ENCODE data around the gene CAPN13.

The CAPN13 gene

DNA sequence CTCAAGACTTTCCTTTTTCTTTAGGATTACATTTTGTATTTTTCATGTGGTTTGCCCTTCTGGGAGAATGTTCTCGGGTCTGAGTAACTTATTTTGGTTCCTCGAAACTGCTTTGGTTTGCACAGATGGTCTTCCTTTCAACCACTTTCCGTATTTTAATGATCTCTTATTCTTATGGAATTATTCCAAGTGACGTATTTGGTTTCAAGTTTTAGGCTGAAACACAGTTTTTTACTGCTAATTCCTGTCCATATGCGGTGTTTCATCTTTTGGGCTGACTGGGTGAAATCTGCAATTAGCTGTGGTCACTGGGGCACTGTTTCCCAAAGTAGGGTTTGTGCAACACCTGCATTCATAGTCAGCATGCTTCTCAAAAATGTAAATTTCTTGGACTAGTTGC, 122.7 kb downstream of the CAPN13 start:
- H3K4me3 ChIP-seq (ENCODE audit: low read depth, low read length), result no peak overlapping the region

DNA sequence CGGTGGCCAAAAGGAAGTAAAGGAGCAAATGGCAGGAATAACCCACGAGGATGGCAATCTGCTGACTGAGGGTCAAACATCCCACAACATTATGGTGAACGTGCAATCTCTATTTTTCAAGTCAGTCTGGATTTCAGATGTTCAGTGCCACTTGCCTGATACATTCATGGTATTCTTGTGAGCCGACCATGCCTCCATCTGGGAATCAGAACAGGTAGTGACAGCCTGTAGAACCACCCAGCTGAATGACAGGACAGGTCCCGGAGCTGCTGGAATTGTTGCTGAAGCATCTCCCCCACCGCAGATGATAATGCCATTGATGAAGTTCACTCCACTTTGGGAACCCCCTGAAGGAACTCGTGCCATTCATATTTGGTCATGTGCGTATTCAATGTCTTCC, 123.2 kb downstream of the CAPN13 start:
- H3K4me3 ChIP-seq (ENCODE audit: low read depth, low read length), result no peak overlapping the region

DNA sequence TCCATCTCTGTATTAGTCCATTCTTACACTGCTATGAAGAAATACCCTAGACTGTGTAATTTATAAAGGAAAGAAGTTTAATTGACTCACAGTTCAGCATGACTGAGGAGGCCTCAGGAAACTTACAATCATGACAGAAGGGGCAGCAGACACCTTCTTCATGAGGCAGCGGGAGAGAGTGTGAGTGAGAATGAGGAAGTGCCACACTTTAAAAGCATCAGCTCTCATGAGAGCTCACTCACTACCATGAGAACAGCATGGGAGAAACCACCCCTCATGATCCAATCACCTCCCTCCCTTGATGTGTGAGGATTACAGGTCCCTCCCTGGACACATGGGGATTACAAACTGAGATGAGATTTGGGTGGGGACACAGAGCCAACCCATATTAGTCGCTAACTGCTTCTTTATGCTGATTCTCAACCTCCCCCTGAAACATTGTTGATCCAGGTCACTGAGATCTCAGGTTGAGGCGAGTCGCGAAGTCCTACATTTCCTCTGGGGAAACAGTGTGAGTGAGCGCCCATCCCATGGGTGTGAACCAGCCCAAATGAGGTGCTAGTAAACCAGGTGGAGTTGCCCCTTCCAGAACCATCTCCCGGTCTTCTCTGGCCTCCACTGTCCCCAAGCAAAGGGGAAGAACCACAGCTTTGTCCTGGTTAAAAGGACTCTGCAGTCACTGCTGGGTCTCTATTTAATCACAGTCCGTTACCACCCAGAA, 123.8 kb downstream of the CAPN13 start:
- H3K4me3 ChIP-seq (ENCODE audit: low read depth, low read length), result no peak overlapping the region

DNA sequence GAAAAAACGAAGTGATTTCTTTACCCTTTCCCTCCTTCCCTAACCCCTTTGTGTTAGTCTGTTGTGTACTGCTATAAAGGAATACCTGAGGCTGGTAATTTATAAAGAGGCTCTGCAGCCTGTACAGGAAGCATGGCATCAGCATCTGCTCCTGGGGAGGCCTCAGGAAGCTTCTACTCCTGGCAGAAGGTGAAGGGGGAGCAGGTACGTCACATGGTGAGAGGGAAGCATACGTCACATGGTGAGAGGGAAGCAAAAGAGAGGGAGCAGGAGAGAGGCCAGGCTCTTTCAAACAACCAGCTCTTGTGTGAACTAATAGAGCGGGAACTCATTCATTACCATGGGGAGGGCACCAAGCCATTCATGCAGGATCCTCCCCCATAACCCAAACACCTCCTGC, 126.2 kb downstream of the CAPN13 start:
- no peak overlapping the region for H3K4me3 ChIP-seq (ENCODE audit: low read depth, low read length)

DNA sequence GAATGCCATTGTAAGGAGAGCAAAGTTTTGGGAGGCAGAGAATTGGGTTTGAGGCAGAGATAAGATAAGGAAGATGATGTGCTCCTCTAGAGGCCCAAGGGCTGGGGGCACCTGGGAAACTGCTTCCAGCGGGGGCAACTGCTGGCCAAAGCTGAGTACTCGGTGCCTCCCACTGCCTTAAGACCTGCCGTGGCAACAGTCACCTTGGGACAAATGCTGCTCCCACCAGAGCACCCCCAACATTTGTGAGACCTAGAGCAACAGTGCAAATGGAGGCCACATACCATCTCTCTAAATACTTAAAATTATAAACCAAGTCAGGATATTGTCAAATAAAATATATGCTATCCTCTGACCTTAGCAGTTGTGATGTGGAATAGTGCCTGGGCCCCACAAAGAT, 127.1 kb downstream of the CAPN13 start:
- no peak overlapping the region for H3K4me3 ChIP-seq (ENCODE audit: low read depth, low read length)

DNA sequence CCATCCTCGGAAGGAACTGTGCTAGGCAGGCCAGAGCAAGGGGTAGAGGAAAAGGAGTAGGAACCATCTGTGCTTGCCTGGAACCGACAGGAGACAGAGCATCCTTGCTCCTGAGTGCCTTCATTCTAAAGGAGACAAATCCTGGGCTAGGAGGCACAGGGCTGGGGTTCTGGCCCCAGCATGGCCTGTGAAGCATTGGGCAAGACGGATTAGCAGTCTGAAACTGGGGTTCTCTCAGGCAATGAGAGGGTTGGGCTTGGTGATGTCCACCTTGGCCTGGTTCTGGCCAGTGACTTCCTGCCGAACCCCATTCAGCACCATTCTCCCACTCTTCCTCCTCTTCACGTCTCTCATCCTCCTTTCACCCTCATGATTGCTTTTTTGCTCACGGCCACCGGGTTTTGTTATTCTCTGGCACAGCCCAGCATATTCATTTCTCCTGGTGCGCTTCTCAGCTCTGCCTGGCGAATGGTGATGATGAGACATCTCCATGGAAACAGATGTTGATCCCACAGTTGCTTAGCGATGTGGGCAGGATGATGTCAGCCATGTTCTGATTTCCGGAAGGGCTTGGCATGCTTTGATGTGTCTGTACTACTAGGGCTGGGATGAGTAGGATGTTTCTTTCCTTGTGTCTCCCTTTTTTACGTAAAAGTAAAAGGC, 127.7 kb downstream of the CAPN13 start:
- H3K4me3 ChIP-seq (ENCODE audit: low read depth, low read length), result no peak overlapping the region

DNA sequence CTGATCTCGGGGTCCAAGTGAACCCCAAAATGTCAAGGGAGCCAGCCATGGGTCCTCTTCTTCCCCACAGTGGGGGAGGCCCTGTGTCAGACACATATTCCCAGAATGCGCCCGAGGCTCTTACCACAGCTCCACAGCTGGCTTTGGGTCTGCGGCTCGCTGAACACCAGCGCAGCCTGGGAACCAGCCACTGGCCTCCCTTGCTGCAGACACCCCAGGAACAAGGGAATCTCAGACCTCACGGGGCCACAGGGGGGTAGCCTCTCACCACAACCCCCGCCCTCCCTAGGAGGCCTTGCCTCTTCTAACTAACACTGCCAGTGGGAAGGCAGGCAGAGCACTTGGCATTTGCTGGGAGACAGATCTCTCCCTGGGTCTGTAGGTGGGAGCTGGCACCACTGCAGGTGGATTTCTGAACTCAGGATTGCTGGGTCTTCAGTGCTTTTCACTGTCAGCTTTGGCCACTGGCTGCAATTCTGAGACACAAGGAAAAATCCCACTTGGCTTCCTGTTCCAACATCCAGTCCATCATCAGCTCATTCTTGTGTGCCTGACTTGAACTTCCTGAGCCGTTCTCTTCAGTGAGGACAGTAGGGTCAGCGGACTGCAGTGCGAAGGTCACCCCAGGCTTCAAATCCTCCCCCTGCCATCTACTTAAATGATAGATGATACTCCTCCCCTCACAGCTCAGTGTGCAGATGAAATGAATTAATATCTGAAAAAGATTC, 128.7 kb downstream of the CAPN13 start:
- no peak overlapping the region for H3K4me3 ChIP-seq (ENCODE audit: low read depth, low read length)

DNA sequence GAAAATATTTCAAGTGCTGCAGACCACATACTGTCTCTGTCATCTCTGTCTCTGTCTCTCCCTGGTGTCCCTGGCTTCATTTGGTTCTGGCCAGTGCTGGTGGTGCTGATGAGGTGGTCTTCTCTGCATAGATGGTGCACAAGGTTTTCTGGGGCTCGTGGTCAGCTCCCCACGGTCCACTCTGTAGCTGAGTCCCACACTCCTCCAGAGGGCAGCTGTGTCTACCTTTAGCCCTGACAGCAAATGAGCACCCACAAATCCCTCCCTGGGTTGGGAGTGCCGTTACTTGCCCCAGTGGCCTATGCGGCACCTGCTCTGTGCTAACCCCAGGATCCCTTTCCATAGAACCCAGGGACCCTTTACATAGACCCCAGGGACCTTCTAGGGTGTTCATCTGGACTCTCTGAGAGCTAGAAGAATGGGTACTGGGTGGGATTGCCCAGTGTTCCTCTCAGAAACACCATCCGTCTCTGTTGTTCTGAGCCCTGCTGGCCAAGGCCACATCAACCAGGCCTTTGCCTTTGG, 129.3 kb downstream of the CAPN13 start:
- no peak overlapping the region for H3K4me3 ChIP-seq (ENCODE audit: low read depth, low read length)

DNA sequence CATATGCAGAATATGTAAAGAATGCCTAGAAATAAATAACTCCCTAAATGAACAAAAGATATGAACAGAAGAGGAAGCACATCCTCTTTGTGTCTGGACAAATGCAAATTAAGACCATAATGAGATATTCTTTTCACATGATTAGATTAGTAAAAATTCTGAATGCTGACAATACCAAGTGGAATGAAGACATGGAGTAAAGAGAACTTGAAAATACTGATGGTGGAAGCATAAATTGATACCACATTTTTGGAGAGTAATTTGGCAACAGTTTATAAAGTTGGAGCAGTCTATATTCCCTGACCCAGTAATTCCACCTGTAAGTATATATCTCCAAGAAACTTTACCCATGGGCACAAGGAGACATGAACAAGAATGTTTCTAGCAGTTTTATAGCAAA, 130.0 kb downstream of the CAPN13 start:
- H3K4me3 ChIP-seq (ENCODE audit: low read depth, low read length), result no peak overlapping the region

DNA sequence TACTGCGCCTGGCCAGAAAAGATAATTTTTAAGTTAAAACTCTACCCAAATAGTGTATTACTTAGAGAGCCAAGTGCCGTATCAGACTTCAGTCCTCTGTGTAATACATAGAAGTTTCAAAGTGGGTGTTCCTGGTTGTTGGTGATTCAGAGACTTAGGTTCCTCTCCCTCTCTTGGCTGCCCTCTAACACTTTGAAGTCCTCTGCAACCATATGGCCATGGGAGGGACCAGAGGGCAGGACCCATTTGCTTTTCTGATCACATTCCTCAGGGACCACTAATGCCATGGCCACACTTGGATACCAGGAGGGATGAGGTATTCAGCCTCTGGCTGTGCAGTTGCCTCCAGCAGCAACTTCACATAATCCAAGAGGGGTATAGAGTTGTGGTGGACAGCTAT, 131.5 kb downstream of the CAPN13 start:
- no peak overlapping the region for H3K4me3 ChIP-seq (ENCODE audit: low read depth, low read length)

DNA sequence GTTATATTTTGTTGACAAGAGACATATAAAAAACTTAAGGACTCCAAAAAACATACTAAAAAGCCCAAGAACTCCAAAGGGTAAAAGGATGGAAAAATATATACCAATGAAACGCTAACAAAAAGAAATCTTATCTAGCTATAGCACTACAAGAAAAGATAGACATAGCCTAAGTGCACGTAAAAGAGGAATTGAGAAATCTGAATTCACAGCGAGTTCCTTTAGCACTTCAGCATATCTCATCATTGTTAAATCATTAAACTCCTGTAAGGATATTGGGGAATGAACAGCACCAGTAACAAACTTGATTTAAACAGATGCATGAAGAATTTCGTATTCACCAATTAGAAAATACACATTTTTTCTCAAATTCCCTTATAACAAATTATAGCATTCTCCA, 134.1 kb downstream of the CAPN13 start:
- H3K4me3 ChIP-seq (ENCODE audit: low read depth, low read length), result no peak overlapping the region
